Natural killer cell (primary cell): ENCODE data around the gene ACKR4. TPM values are rescaled to one million over a fixed set of nuclear protein-coding genes. Genes with fewer than 3 reads are reported as not detected.
"Not testable (repeated sequence)": the region's sequence is repeated elsewhere in the genome, so short reads cannot be mapped to it uniquely, and the experiment has no call there.

ENCODE experiments used
- ATAC-seq, 3 donors: fragments of 150-1000 bp in 2 of 3; fragments of 200-7000 bp in 1 of 3; cut with Tn5 transposase; 1 replicate in 1 of 3; 2 replicates in 2 of 3; pipeline ENCODE4 v1.10.0; 2021; ENCODE audit warnings: mild to moderate bottlenecking in 2 of 3, moderate library complexity in 2 of 3
- DNase-seq, 2 donors: peaks; one replicate each; pipeline versions ENCODE4 v3.0.0 to v3.0.0-alpha.2; 2013 to 2021; ENCODE audit warnings: mixed read lengths in 1 of 2
- H3K27ac ChIP-seq: one replicate; pipeline ENCODE4 v1.5.1; 2013; ENCODE audit warnings: mild to moderate bottlenecking, low read length
- H3K27me3 ChIP-seq: one replicate; pipeline ENCODE4 v1.6.1; 2013; ENCODE audit warnings: low read length; ENCODE audit not compliant: control insufficient read depth, insufficient read depth
- H3K36me3 ChIP-seq: one replicate; pipeline ENCODE4 v1.6.1; 2013; ENCODE audit warnings: low read length; ENCODE audit not compliant: control insufficient read depth, insufficient read depth
- H3K4me1 ChIP-seq: one replicate; pipeline ENCODE4 v1.6.1; 2013; ENCODE audit warnings: low read length; ENCODE audit not compliant: control insufficient read depth, insufficient read depth
- H3K4me3 ChIP-seq: one replicate; pipeline ENCODE4 v1.5.1; 2013; ENCODE audit warnings: low read length
- H3K9me3 ChIP-seq: one replicate; pipeline ENCODE4 v1.6.1; 2013; ENCODE audit warnings: low read length; ENCODE audit not compliant: control insufficient read depth, insufficient read depth
- H3K27ac Mint-ChIP-seq, 2 donors: one replicate each; pipeline ENCODE4 v1.8.0; 2022; ENCODE audit warnings: mild to moderate bottlenecking in 2 of 2, mixed read lengths in 2 of 2, moderate library complexity in 1 of 2
- H3K27me3 Mint-ChIP-seq, 2 donors: one replicate each; pipeline ENCODE4 v1.8.0; 2022; ENCODE audit warnings: low read depth in 2 of 2, mixed read lengths in 2 of 2
- H3K36me3 Mint-ChIP-seq: one replicate; pipeline ENCODE4 v1.8.0; 2022; ENCODE audit warnings: mixed read lengths
- H3K4me1 Mint-ChIP-seq, 2 donors: one replicate each; pipeline ENCODE4 v1.8.0; 2022; ENCODE audit warnings: mixed read lengths in 2 of 2
- H3K4me3 Mint-ChIP-seq: one replicate; pipeline ENCODE4 v1.8.0; 2022; ENCODE audit warnings: mild to moderate bottlenecking, moderate library complexity, mixed read lengths
- H3K9me3 Mint-ChIP-seq, 2 donors: one replicate each; pipeline ENCODE4 v1.8.0; 2022; ENCODE audit warnings: mixed read lengths in 2 of 2
- WGBS: methylation state at CpG from one replicate; pipeline ENCODE4 v1.1.7; 2013; ENCODE audit warnings: missing lambda C conversion rate; ENCODE audit not compliant: insufficient coverage; 5-methylcytosine and 5-hydroxymethylcytosine counted together
- intact Hi-C: fragments of 100-400 bp; cut with micrococcal nuclease; formaldehyde crosslinking; loops from one replicate; pipeline ENCODE4 v1.14.2; 2022
- total RNA-seq, 4 donors: library from RNA; stranded (reverse); fragments of 120-200 nt in 1 of 4; gene quantifications; one replicate each; pipeline versions ENCODE4 v1.2.3 to v1.2.4, GENCODE V29; 2013 to 2022
- TF ChIP-seq, protein P1 (sequence below): fragments of 200-600 bp; IDR thresholded peaks from one replicate; pipeline ENCODE4 v1.8.0; 2022; ENCODE audit warnings: antibody characterized with exemption

Gene ACKR4
- total RNA-seq, 3 donors from 2014 or later (not counting 1 experiment from before 2014, with no cell fraction given) = 0.14 to 0.32 TPM; not detected in 1

DNA sequence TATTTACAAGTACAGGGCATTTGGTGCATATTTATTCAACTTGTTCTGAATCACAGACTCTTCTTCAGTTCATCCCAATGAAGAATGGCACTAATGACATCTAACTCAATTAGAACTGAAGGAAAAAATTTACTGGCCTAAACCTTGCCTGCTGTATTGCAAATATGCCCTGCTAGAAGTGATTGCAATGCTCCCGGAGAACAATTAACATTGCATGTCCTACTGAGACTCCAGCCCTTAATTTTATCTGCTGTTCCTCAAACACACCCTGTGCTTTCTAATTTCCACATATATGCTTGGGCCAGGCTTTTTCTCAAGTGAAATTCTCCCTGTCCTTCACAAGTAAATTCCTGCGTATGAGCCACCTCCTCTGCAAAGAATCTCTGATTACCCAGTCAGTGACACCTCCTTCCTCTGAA, 8.3 kb downstream of the ACKR4 start:
- ATAC-seq (no peak), DNase-seq (no peak)
- Histone ChIP-seq H3K27ac (no peak overlapping the region), H3K36me3 (peaks cover 9% of the 10 kb centered on the region), H3K27me3 (no peaks in the 10 kb centered on the region), H3K4me1 (no peaks in the 10 kb centered on the region), H3K4me3 (no peak overlapping the region), H3K9me3 (no peaks in the 10 kb centered on the region)
- intact Hi-C loops = no loop called here
- Mint-ChIP-seq H3K36me3 (peaks cover 17% of the 10 kb centered on the region), H3K4me1 (peaks cover 0 to 5% of the 10 kb centered on the region in 2 donors), H3K4me3 (no peak overlapping the region), H3K27ac (no peak overlapping the region), H3K27me3 (no peaks in the 10 kb centered on the region), H3K9me3 (peaks cover 0 to 2% of the 10 kb centered on the region in 2 donors)
- WGBS = 100% methylated on average over 2 of the region's 2 CpGs
- TF ChIP-seq, protein P1, sequence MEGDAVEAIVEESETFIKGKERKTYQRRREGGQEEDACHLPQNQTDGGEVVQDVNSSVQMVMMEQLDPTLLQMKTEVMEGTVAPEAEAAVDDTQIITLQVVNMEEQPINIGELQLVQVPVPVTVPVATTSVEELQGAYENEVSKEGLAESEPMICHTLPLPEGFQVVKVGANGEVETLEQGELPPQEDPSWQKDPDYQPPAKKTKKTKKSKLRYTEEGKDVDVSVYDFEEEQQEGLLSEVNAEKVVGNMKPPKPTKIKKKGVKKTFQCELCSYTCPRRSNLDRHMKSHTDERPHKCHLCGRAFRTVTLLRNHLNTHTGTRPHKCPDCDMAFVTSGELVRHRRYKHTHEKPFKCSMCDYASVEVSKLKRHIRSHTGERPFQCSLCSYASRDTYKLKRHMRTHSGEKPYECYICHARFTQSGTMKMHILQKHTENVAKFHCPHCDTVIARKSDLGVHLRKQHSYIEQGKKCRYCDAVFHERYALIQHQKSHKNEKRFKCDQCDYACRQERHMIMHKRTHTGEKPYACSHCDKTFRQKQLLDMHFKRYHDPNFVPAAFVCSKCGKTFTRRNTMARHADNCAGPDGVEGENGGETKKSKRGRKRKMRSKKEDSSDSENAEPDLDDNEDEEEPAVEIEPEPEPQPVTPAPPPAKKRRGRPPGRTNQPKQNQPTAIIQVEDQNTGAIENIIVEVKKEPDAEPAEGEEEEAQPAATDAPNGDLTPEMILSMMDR = no peak

DNA sequence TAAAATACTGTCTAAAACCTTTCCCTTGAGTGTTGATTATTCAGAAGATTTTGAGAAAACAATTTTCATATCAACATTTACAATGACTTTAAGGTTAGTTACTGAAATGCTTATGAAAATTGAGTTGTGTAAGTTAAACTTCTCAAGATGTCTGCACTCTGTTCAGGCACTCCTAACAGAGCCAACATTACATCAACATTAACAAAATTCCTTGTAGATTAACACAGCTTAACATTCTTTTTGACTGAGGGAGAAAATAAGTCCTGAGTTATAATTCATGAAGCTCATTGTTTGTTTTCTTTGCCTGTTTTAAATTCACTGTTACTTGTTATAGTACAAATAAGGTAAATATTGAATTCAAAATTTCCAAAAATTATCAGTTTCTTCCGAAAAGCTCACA, 9.0 kb downstream of the ACKR4 start:
- DNase-seq (no peak), ATAC-seq (no peak)
- intact Hi-C loops = no loop called here
- no peak overlapping the region for H3K27ac Mint-ChIP-seq
- Histone ChIP-seq H3K27me3 (no peaks in the 10 kb centered on the region), H3K27ac (no peak overlapping the region), H3K9me3 (no peaks in the 10 kb centered on the region), H3K4me1 (no peaks in the 10 kb centered on the region), H3K4me3 (no peak overlapping the region), H3K36me3 (peaks cover 9% of the 10 kb centered on the region)
- H3K4me1 Mint-ChIP-seq = peaks cover 0 to 5% of the 10 kb centered on the region in 2 donors
- peaks cover 17% of the 10 kb centered on the region for H3K36me3 Mint-ChIP-seq
- WGBS = no CpG with 5 or more reads among the region's 1 CpG
- H3K9me3 Mint-ChIP-seq = peaks cover 0 to 2% of the 10 kb centered on the region in 2 donors
- no peaks in the 10 kb centered on the region for H3K27me3 Mint-ChIP-seq
- TF ChIP-seq, protein P1 = no peak
- H3K4me3 Mint-ChIP-seq = no peak overlapping the region

GRCh38 chr3:132606620-132607019, 9.6 kb downstream of the ACKR4 start:
- 96% methylated on average over 7 of the region's 8 CpGs for WGBS
- H3K4me3 ChIP-seq, H3K27ac ChIP-seq, H3K9me3 Mint-ChIP-seq, H3K4me1 ChIP-seq, H3K27ac Mint-ChIP-seq, H3K27me3 Mint-ChIP-seq, H3K9me3 ChIP-seq, H3K36me3 ChIP-seq, H3K27me3 ChIP-seq, H3K4me1 Mint-ChIP-seq, DNase-seq, ATAC-seq, H3K4me3 Mint-ChIP-seq, intact Hi-C loops: not testable (repeated sequence)
- peaks cover 17% of the 10 kb centered on the region for H3K36me3 Mint-ChIP-seq

GRCh38 chr3:132615301-132615700, 18.2 kb downstream of the ACKR4 start:
- H3K27me3 Mint-ChIP-seq, H3K9me3 Mint-ChIP-seq, H3K27ac ChIP-seq, H3K36me3 ChIP-seq, H3K4me1 ChIP-seq, H3K4me1 Mint-ChIP-seq, intact Hi-C loops, DNase-seq, H3K36me3 Mint-ChIP-seq, H3K4me3 Mint-ChIP-seq, H3K4me3 ChIP-seq, H3K27ac Mint-ChIP-seq, ATAC-seq, H3K27me3 ChIP-seq, H3K9me3 ChIP-seq: not testable (repeated sequence)
- WGBS = 100% methylated on average over 3 of the region's 3 CpGs
